Stomach smooth muscle (tissue), 2 donors: ENCODE measurements around the gene LEF1.
"Not testable (repeated sequence)": the region's sequence is repeated elsewhere in the genome, so short reads cannot be mapped to it uniquely, and the experiment has no call there.

Source experiments
- H3K27ac ChIP-seq: one replicate; pipeline ENCODE4 v1.7.0; 2013; ENCODE audit warnings: mild to moderate bottlenecking, low read length, inconsistent platforms
- H3K27me3 ChIP-seq, 2 donors: one replicate each; pipeline ENCODE4 v1.7.0; 2013; ENCODE audit warnings: low read length in 2 of 2; ENCODE audit not compliant: insufficient read depth in 2 of 2, control insufficient read depth in 1 of 2
- H3K36me3 ChIP-seq, 2 donors: one replicate each; pipeline ENCODE4 v1.7.0; 2013; ENCODE audit warnings: low read length in 2 of 2; ENCODE audit not compliant: control insufficient read depth in 2 of 2, insufficient read depth in 2 of 2
- H3K4me1 ChIP-seq: one replicate; pipeline ENCODE4 v1.7.0; 2013; ENCODE audit warnings: low read length; ENCODE audit not compliant: control insufficient read depth, insufficient read depth
- H3K4me3 ChIP-seq, 2 donors: one replicate each; pipeline ENCODE4 v1.7.0; 2013; ENCODE audit warnings: low read length in 2 of 2
- H3K9ac ChIP-seq, 2 donors: one replicate each; pipeline ENCODE4 v1.7.0; 2013; ENCODE audit warnings: low read length in 2 of 2, mild to moderate bottlenecking in 1 of 2
- H3K9me3 ChIP-seq, 2 donors: one replicate each; pipeline ENCODE4 v1.7.0; 2013; ENCODE audit warnings: low read length in 2 of 2; ENCODE audit not compliant: control insufficient read depth in 2 of 2
- donor health status: healthy.
- donor health status: Pancreatic carcinoma.

The LEF1 gene

GRCh38 chr4:108060164-108060563 is 108.6 kb downstream of the LEF1 start:
- no peaks in the 10 kb centered on the region for H3K9me3 ChIP-seq
- H3K9ac ChIP-seq, result no peak overlapping the region
- H3K4me1 ChIP-seq, result no peaks in the 10 kb centered on the region
- H3K4me3 ChIP-seq, result no peak overlapping the region
- no peak overlapping the region for H3K27ac ChIP-seq
- no peaks in the 10 kb centered on the region for H3K36me3 ChIP-seq
- no peaks in the 10 kb centered on the region for H3K27me3 ChIP-seq

- H3K9ac ChIP-seq, result no peak overlapping the region
- H3K27ac ChIP-seq, result no peak overlapping the region
- no peaks in the 10 kb centered on the region for H3K36me3 ChIP-seq
These were observed 109.9 kb downstream of the LEF1 start for GRCh38 chr4:108058685-108059440.

GRCh38 chr4:108056418-108056817 is 112.3 kb downstream of the LEF1 start:
- H3K4me3 ChIP-seq, result no peak overlapping the region
- no peak overlapping the region for H3K27ac ChIP-seq
- H3K9ac ChIP-seq, result no peak overlapping the region
- peaks cover 0 to 2% of the 10 kb centered on the region in 2 donors for H3K27me3 ChIP-seq
- H3K9me3 ChIP-seq, result no peaks in the 10 kb centered on the region
- H3K4me1 ChIP-seq, result no peaks in the 10 kb centered on the region
- H3K36me3 ChIP-seq, result no peaks in the 10 kb centered on the region

More at GRCh38 chr4:108058685-108059440, 109.9 kb downstream of the LEF1 start:
- no peak overlapping the region for H3K4me3 ChIP-seq
- no peaks in the 10 kb centered on the region for H3K9me3 ChIP-seq
- no peaks in the 10 kb centered on the region for H3K27me3 ChIP-seq
- no peaks in the 10 kb centered on the region for H3K4me1 ChIP-seq

DNA sequence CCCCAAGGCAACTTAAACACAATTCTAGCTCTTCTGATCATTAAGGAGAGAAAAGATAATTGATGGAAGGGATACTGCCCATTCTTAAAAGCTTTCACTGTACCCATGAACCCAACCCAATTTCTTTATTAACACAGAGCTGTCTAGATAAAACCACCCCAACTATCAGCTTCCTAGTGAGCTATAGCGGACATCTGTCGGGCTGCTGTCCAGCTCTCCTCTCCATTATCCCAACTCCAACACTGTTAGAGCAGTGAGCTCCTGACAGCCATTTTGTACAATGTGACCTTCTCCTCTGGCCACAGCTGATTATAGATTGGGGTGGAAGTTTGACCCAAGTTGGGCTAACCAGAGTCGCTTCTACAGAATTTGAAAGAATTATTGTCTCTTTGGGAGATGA is 112.9 kb downstream of the LEF1 start:
- Histone ChIP-seq H3K36me3 (no peaks in the 10 kb centered on the region), H3K27me3 (peaks cover 0 to 2% of the 10 kb centered on the region in 2 donors), H3K9ac (no peak overlapping the region), H3K4me1 (no peaks in the 10 kb centered on the region), H3K27ac (no peak overlapping the region), H3K4me3 (no peak overlapping the region), H3K9me3 (no peaks in the 10 kb centered on the region)

DNA sequence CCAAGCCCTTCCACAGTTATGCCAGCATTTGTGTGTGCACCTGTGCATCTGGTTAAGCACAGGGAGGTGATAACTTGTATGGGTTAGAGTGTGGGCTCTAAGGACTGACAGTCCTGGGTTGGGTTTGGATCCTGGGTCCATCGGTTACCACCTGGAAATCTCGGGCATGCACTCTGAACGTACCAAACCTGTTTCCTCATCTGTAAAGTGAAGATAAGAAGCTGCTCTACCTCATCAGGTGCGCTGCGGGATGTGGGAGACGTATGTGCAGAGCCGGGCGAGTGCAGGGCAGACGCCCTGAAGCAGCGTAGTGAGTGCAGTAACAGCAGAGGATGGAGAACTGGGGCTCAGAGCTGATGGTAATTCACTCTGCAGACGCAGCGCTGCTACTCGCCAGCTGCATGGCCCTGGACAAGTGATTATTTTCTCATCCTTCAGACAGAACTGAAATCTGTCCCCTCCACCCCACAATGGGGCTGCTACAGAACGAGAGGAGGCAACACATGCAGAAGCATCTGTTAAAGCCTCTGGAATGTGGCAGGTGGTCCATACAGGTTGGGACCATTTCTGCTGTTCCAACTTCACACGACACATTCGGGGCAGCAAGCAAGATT is 114.6 kb downstream of the LEF1 start:
- no peak overlapping the region for H3K27ac ChIP-seq
- H3K36me3 ChIP-seq, result no peaks in the 10 kb centered on the region
- no peaks in the 10 kb centered on the region for H3K9me3 ChIP-seq
- peaks cover 0 to 2% of the 10 kb centered on the region in 2 donors for H3K27me3 ChIP-seq
- no peak overlapping the region for H3K9ac ChIP-seq
- H3K4me1 ChIP-seq, result no peaks in the 10 kb centered on the region
- no peak overlapping the region for H3K4me3 ChIP-seq

DNA sequence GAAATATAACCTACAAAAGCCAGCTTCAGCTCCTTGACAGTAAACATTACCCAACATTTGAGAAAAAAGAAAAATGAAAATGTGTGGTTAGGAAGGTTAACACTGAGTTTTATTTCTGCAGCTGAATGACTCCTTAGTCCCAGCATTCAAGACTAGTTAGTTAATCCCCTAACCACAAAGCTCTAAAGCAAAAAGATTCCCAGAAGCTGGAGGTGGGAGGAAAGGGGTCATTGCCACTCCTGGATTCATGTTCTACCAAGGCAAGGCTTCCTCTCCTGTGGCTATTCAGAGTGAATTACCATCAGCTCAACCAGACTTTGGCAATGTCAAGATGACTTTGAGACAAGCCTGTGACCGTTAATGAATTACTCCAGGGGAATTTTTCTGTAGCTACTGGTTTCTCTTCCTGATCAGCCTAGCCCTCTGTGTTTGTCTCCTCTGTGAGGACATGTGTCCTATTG is 115.5 kb downstream of the LEF1 start:
- Histone ChIP-seq H3K9me3 (no peaks in the 10 kb centered on the region), H3K27me3 (peaks cover 0 to 2% of the 10 kb centered on the region in 2 donors), H3K36me3 (no peaks in the 10 kb centered on the region), H3K4me3 (no peak overlapping the region), H3K27ac (no peak overlapping the region), H3K9ac (no peak overlapping the region), H3K4me1 (no peaks in the 10 kb centered on the region)

GRCh38 chr4:108052558-108053120 is 116.1 kb downstream of the LEF1 start:
- peaks cover 0 to 2% of the 10 kb centered on the region in 2 donors for H3K27me3 ChIP-seq
- no peak overlapping the region for H3K27ac ChIP-seq
- no peak overlapping the region for H3K9ac ChIP-seq
- no peak overlapping the region for H3K4me3 ChIP-seq
- H3K9me3 ChIP-seq, result no peaks in the 10 kb centered on the region
- no peaks in the 10 kb centered on the region for H3K4me1 ChIP-seq
- no peaks in the 10 kb centered on the region for H3K36me3 ChIP-seq

- Histone ChIP-seq H3K36me3 (no peaks in the 10 kb centered on the region), H3K9me3 (no peaks in the 10 kb centered on the region), H3K4me3 (no peak overlapping the region), H3K9ac (no peak overlapping the region), H3K27ac (no peak overlapping the region), H3K4me1 (no peaks in the 10 kb centered on the region), H3K27me3 (peaks cover 0 to 2% of the 10 kb centered on the region in 2 donors)
These were observed 117.4 kb downstream of the LEF1 start for GRCh38 chr4:108051343-108051742.

DNA sequence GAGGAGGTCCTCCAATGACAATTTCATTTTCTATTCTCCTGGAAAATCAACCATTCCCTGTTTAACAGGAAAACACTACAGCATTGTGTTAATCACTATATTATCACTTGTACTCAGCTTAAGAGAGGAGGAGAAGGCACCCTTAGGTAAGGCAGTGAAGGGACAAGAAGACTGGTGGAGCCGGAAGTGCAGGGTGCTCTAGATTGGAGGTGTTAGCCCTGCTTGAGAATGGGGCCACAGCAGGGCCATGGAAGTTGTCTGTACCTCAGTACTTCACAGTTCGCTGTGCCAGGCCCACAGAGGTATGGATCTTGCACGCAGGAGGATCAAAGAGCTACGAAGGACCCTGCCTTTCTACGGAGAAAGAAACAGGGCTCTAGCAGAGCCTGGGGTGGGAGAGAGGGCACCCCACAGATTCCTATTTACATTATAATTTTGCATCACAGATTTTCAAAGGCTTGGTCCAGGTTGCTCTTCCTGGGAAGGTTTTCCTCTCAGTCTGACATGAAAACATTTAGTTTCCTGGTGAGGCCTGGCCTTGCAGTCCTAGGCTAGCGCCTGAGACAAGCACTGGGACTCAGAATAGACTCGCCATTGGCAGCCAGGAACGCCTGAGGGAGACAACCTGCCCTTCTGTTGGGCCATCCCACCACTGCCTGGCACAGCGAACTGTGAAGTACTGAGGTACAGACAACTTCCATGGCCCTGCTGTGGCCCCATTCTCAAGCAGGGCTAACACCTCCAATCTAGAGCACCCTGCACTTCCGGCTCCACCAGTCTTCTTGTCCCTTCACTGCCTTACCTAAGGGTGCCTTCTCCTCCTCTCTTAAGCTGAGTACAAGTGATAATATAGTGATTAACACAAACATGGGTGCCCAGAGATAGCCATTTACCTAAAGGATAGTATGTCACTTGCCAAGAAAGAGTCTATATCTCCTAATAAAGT is 118.3 kb downstream of the LEF1 start:
- not testable (repeated sequence) for H3K27ac ChIP-seq, H3K4me1 ChIP-seq, H3K36me3 ChIP-seq, H3K27me3 ChIP-seq, H3K9me3 ChIP-seq, H3K9ac ChIP-seq, H3K4me3 ChIP-seq

GRCh38 chr4:108049406-108049805 is 119.3 kb downstream of the LEF1 start:
- H3K4me1 ChIP-seq, result peaks cover 9% of the 10 kb centered on the region
- H3K9me3 ChIP-seq, result no peaks in the 10 kb centered on the region
- peaks cover 0 to 2% of the 10 kb centered on the region in 2 donors for H3K27me3 ChIP-seq
- no peaks in the 10 kb centered on the region for H3K36me3 ChIP-seq
- H3K9ac ChIP-seq, result no peak overlapping the region
- H3K27ac ChIP-seq, result no peak overlapping the region
- no peak overlapping the region for H3K4me3 ChIP-seq
